Neuronal stem cell (in vitro differentiated cells): ENCODE measurements around the gene MICU1.

ENCODE experiments used
- DNase-seq: peaks from one replicate; pipeline ENCODE4 v3.0.0-alpha.2; 2013; ENCODE audit warnings: low spot score
- H2AFZ ChIP-seq: one replicate; pipeline ENCODE4 v1.6.1; 2013; ENCODE audit warnings: mild to moderate bottlenecking, low read length, inconsistent platforms
- H2AK5ac ChIP-seq: 2 replicates; pipeline ENCODE4 v1.6.1; 2013; ENCODE audit warnings: low read depth, mild to moderate bottlenecking, inconsistent platforms, low read length, moderate library complexity, mixed read lengths
- H2BK120ac ChIP-seq: 2 replicates; pipeline ENCODE4 v1.6.1; 2013; ENCODE audit warnings: low read depth, mild to moderate bottlenecking, inconsistent platforms, low read length, moderate library complexity, mixed read lengths
- H2BK12ac ChIP-seq: one replicate; pipeline ENCODE4 v1.6.1; 2013; ENCODE audit warnings: low read length, inconsistent platforms
- H2BK15ac ChIP-seq: 2 replicates; pipeline ENCODE4 v1.6.1; 2013; ENCODE audit warnings: mild to moderate bottlenecking, low read length, inconsistent platforms, mixed read lengths
- H2BK5ac ChIP-seq: one replicate; pipeline ENCODE4 v1.6.1; 2013; ENCODE audit warnings: inconsistent platforms, mild to moderate bottlenecking, low read length, moderate library complexity
- H3K14ac ChIP-seq: one replicate; pipeline ENCODE4 v1.6.1; 2013; ENCODE audit warnings: low read length, inconsistent platforms
- H3K18ac ChIP-seq: 2 replicates; pipeline ENCODE4 v1.6.1; 2013; ENCODE audit warnings: low read length, inconsistent platforms
- H3K23ac ChIP-seq: 2 replicates; pipeline ENCODE4 v1.6.1; 2013; ENCODE audit warnings: low read depth, mild to moderate bottlenecking, mixed read lengths, low read length, inconsistent platforms; ENCODE audit not compliant: poor library complexity
- H3K27ac ChIP-seq: replicated peaks from 3 replicates; pipeline ENCODE4 v1.5.1; 2013; ENCODE audit warnings: low read length, inconsistent platforms
- H3K27me3 ChIP-seq, 3 experiments: 2 replicates each; pipeline ENCODE4 v1.6.1; 2013; ENCODE audit warnings: low read length in 3 of 3, mild to moderate bottlenecking in 2 of 3, inconsistent platforms in 1 of 3, low read depth in 1 of 3, mixed read lengths in 1 of 3, moderate library complexity in 1 of 3; ENCODE audit not compliant: control insufficient read depth in 3 of 3, insufficient read depth in 3 of 3
- H3K36me3 ChIP-seq, 2 donors: replicated peaks in 1 of 2; 2 replicates each; pipeline ENCODE4 v1.6.1; 2013; ENCODE audit warnings: low read length in 2 of 2; ENCODE audit not compliant: control insufficient read depth in 2 of 2, insufficient read depth in 2 of 2
- H3K4ac ChIP-seq: 2 replicates; pipeline ENCODE4 v1.6.1; 2013; ENCODE audit warnings: inconsistent platforms, mild to moderate bottlenecking, low read length, moderate library complexity
- H3K4me1 ChIP-seq, 2 donors: 1 replicate in 1 of 2; 2 replicates in 1 of 2; pipeline ENCODE4 v1.6.1; 2013; ENCODE audit warnings: low read length in 2 of 2, low read depth in 1 of 2; ENCODE audit not compliant: control insufficient read depth in 2 of 2, insufficient read depth in 1 of 2
- H3K4me2 ChIP-seq: one replicate; pipeline ENCODE4 v1.6.1; 2013; ENCODE audit warnings: mild to moderate bottlenecking, low read length, inconsistent platforms; ENCODE audit not compliant: insufficient read depth, poor library complexity, severe bottlenecking
- H3K4me3 ChIP-seq, 2 donors: 2 replicates each; pipeline ENCODE4 v1.5.1; 2013; ENCODE audit warnings: low read length in 2 of 2, mild to moderate bottlenecking in 2 of 2, inconsistent platforms in 1 of 2, moderate library complexity in 1 of 2
- H3K79me1 ChIP-seq: one replicate; pipeline ENCODE4 v1.6.1; 2013; ENCODE audit warnings: low read depth, mild to moderate bottlenecking, inconsistent platforms, low read length, moderate library complexity
- H3K9ac ChIP-seq: one replicate; pipeline ENCODE4 v1.6.1; 2013; ENCODE audit warnings: mild to moderate bottlenecking, low read depth, low read length, inconsistent platforms; ENCODE audit not compliant: poor library complexity
- H3K9me3 ChIP-seq, 2 donors: replicated peaks in 1 of 2; 2 replicates each; pipeline versions ENCODE3 to v1.6.1; 2013; ENCODE audit warnings: low read length in 2 of 2, mild to moderate bottlenecking in 2 of 2, inconsistent platforms in 1 of 2, low read depth in 1 of 2, mixed read lengths in 1 of 2, moderate library complexity in 1 of 2; ENCODE audit not compliant: control insufficient read depth in 2 of 2, insufficient read depth in 1 of 2
- H4K8ac ChIP-seq: one replicate; pipeline ENCODE4 v1.6.1; 2013; ENCODE audit warnings: low read depth, mild to moderate bottlenecking, inconsistent platforms, low read length, moderate library complexity
- H4K91ac ChIP-seq: one replicate; pipeline ENCODE4 v1.6.1; 2013; ENCODE audit warnings: low read length, low read depth, mild to moderate bottlenecking, inconsistent platforms; ENCODE audit not compliant: poor library complexity
- WGBS, 2 donors: extraction: QIAGEN DNeasy Blood & Tissue Kit; methylation state at CpG; one replicate each; pipeline ENCODE4 v1.1.7; 2013; ENCODE audit warnings: missing lambda C conversion rate in 2 of 2, mixed read lengths in 1 of 2; ENCODE audit not compliant: insufficient read length in 2 of 2, insufficient replicate concordance in 1 of 2; ENCODE audit errors: extremely low coverage in 2 of 2; 5-methylcytosine and 5-hydroxymethylcytosine counted together

Gene MICU1

DNA sequence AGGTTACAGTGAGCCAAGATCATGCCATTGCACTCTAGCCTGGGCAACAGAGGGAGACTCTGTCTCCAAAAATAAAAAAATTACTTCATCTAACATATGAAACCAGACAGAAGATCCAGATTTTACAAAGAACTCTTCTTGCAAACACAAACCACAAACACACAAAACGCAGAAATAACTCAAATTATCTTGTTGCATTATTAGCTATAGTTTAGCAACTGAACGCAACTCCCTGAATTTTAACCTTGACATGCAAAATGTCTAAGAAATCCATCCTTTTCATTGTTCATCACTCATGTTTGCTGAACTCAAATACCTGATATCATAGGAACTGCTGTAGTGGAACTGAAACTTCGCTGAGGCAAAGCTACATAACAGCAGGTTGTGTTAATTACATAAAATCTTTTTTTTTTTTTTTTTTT, 64.1 kb downstream of the MICU1 start:
- H3K9me3 ChIP-seq = peaks cover 6 to 13% of the 10 kb centered on the region in 2 donors
- no peak overlapping the region for H2AK5ac ChIP-seq
- no peak overlapping the region for H2BK5ac ChIP-seq
- no peak overlapping the region for H2BK12ac ChIP-seq
- no peak overlapping the region for H3K4me3 ChIP-seq
- H3K14ac ChIP-seq = no peak overlapping the region
- no peak overlapping the region for H2BK15ac ChIP-seq
- H3K23ac ChIP-seq = no peak overlapping the region
- no peak overlapping the region for H3K9ac ChIP-seq
- H3K27ac ChIP-seq = no peak overlapping the region
- H3K27me3 ChIP-seq = no peaks in the 10 kb centered on the region
- H3K36me3 ChIP-seq = peaks cover 7 to 64% of the 10 kb centered on the region in 2 donors
- H2AFZ ChIP-seq = no peak overlapping the region
- no peak overlapping the region for H4K91ac ChIP-seq
- no CpG with 5 or more reads among the region's 3 CpGs for WGBS, 2 donors
- no peak overlapping the region for H3K4me2 ChIP-seq
- no peaks in the 10 kb centered on the region for H3K79me1 ChIP-seq
- H3K4ac ChIP-seq = no peak overlapping the region
- H3K18ac ChIP-seq = no peak overlapping the region
- no peak overlapping the region for H2BK120ac ChIP-seq
- H3K4me1 ChIP-seq = no peaks in the 10 kb centered on the region
- no peak overlapping the region for H4K8ac ChIP-seq
- no peak for DNase-seq

DNA sequence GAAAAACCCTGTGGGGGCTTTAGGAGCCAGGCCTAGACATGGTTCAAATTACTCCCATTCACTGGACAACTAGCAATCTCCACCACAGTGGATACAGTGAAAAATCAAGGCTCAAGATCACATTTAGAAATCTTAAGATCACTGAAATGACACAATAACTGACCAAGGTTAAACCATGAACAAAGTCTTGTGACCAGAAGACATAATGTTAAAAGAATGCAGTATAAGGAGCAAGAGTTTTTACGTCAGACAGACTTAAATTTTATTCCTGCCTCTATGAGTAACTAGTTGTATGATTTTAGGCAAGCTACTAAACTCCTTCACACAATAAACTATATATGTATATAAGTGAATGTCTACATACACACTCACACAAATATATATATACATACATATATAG, 68.5 kb downstream of the MICU1 start:
- Histone ChIP-seq H4K8ac (no peak overlapping the region), H3K4me1 (no peaks in the 10 kb centered on the region), H3K18ac (no peak overlapping the region), H3K79me1 (no peaks in the 10 kb centered on the region), H2BK5ac (no peak overlapping the region), H2BK12ac (no peak overlapping the region), H3K4me2 (no peak overlapping the region), H3K23ac (no peak overlapping the region), H3K4me3 (no peak overlapping the region), H2BK15ac (no peak overlapping the region), H4K91ac (no peak overlapping the region), H3K27me3 (no peaks in the 10 kb centered on the region), H2AFZ (no peak overlapping the region), H3K14ac (no peak overlapping the region), H2BK120ac (no peak overlapping the region), H3K9ac (no peak overlapping the region), H3K4ac (no peak overlapping the region), H2AK5ac (no peak overlapping the region), H3K36me3 (peaks cover 5 to 36% of the 10 kb centered on the region in 2 donors), H3K27ac (no peak overlapping the region), H3K9me3 (peaks cover 6 to 13% of the 10 kb centered on the region in 2 donors)
- no CpG with 5 or more reads among the region's 1 CpG for WGBS, 2 donors
- no peak for DNase-seq

DNA sequence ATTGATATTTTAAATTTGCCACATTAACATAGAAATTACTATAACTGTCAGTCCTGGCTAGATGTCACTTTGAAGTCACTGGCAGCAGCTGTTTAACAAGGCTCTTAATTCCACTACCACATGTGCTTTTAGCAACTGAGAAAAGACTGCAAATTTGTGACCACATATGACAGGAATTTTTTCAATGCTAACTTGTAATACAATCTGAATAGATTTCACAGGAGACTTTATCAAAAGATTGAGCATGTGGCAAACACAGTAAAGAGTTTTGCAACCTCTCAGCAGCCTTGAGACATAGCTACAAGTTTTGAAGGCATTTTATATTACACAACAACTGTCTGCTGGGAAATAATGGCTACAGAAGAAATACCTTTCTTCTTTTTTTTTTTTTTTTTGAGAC, 73.0 kb downstream of the MICU1 start:
- Histone ChIP-seq H3K9ac (no peak overlapping the region), H3K36me3 (peaks cover 4 to 33% of the 10 kb centered on the region in 2 donors), H3K23ac (no peak overlapping the region), H3K14ac (no peak overlapping the region), H4K8ac (no peak overlapping the region), H3K27me3 (no peaks in the 10 kb centered on the region), H3K4me2 (no peak overlapping the region), H3K4ac (no peak overlapping the region), H3K79me1 (no peaks in the 10 kb centered on the region), H2BK5ac (no peak overlapping the region), H2BK120ac (no peak overlapping the region), H3K4me3 (no peak overlapping the region), H2BK12ac (no peak overlapping the region), H2AFZ (no peak overlapping the region), H3K4me1 (no peaks in the 10 kb centered on the region), H3K27ac (no peak overlapping the region), H3K9me3 (no peaks in the 10 kb centered on the region), H3K18ac (no peak overlapping the region), H2AK5ac (no peak overlapping the region), H4K91ac (no peak overlapping the region), H2BK15ac (no peak overlapping the region)
- DNase-seq = no peak

DNA sequence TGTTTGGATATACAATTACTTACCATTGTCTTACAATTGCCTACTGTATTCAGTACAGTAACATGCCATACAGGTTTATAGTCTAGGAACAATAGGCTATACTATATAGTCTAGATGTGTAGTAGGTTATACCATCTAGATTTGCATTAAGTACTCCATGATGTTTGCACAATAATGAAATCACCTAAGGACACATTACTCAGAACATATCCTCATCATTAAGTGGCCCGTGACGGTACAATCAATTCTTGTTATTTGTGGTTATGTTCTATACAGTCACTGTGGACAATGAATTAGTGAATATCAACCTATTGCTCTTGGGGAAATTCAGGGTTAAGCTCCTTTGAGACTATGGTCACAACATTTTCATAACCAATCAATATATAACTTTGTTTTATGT, 75.6 kb downstream of the MICU1 start:
- no peaks in the 10 kb centered on the region for H3K9me3 ChIP-seq
- no peak overlapping the region for H3K27ac ChIP-seq
- no peak overlapping the region for H3K4me3 ChIP-seq
- H3K79me1 ChIP-seq = no peaks in the 10 kb centered on the region
- peaks cover 5 to 43% of the 10 kb centered on the region in 2 donors for H3K36me3 ChIP-seq
- H2AK5ac ChIP-seq = no peak overlapping the region
- no peak overlapping the region for H2BK120ac ChIP-seq
- H2BK15ac ChIP-seq = no peak overlapping the region
- no peak overlapping the region for H2BK12ac ChIP-seq
- H3K4ac ChIP-seq = no peak overlapping the region
- no peak overlapping the region for H4K8ac ChIP-seq
- WGBS, 2 donors = no CpG with 5 or more reads among the region's 2 CpGs
- no peak overlapping the region for H4K91ac ChIP-seq
- no peak for DNase-seq
- H3K4me1 ChIP-seq = no peaks in the 10 kb centered on the region
- H3K4me2 ChIP-seq = no peak overlapping the region
- H3K18ac ChIP-seq = no peak overlapping the region
- H3K14ac ChIP-seq = no peak overlapping the region
- no peak overlapping the region for H2BK5ac ChIP-seq
- no peaks in the 10 kb centered on the region for H3K27me3 ChIP-seq
- H3K9ac ChIP-seq = no peak overlapping the region
- no peak overlapping the region for H3K23ac ChIP-seq
- no peak overlapping the region for H2AFZ ChIP-seq
